Breast epithelium (tissue), 4 donors: ENCODE results near the gene ESRRA. TPM values are rescaled to one million over a fixed set of nuclear protein-coding genes. Genes with fewer than 3 reads are reported as not detected.
A peak's percentile ranks its signal among the peaks of the same experiment; 100 is the strongest.
"Not testable (repeated sequence)": the region's sequence is repeated elsewhere in the genome, so short reads cannot be mapped to it uniquely, and the experiment has no call there.

Experiments used
- DNase-seq, 2 donors: peaks; one replicate each; pipeline ENCODE4 v3.0.0-alpha.2; 2019; ENCODE audit warnings: low spot score in 2 of 2
- H3K27ac ChIP-seq, 2 donors: fragments of 200-600 bp; sonication (generic) in 1 of 2; one replicate each; pipeline ENCODE4 v1.5.1; 2016 to 2019; ENCODE audit warnings: mild to moderate bottlenecking in 1 of 2
- H3K27me3 ChIP-seq, 2 donors: fragments of 200-600 bp; sonication (generic) in 1 of 2; one replicate each; pipeline versions ENCODE4 v1.5.1 to v1.6.0; 2017 to 2019; ENCODE audit warnings: control low read depth in 1 of 2, mild to moderate bottlenecking in 1 of 2
- H3K36me3 ChIP-seq: fragments of 200-600 bp; one replicate; pipeline ENCODE4 v1.5.1; 2019
- H3K4me1 ChIP-seq, 2 donors: fragments of 200-600 bp; sonication (generic); one replicate each; pipeline ENCODE4 v1.5.1; 2016 to 2019; ENCODE audit warnings: control low read depth in 1 of 2
- H3K4me3 ChIP-seq, 3 donors: fragments of 200-600 bp; sonication (generic); 1 replicate in 2 of 3; 2 replicates in 1 of 3; pipeline ENCODE4 v1.5.1; 2016 to 2019; ENCODE audit warnings: mild to moderate bottlenecking in 3 of 3, moderate library complexity in 2 of 3
- H3K9me3 ChIP-seq, 2 donors: fragments of 200-600 bp; sonication (generic) in 1 of 2; one replicate each; pipeline ENCODE4 v1.5.1; 2016 to 2019; ENCODE audit warnings: control low read depth in 1 of 2
- CTCF ChIP-seq, 3 donors: fragments of 450-650 bp; IDR thresholded peaks; one replicate each; pipeline ENCODE4 v1.5.1; 2016 to 2017; ENCODE audit warnings: antibody characterized with exemption in 3 of 3, mild to moderate bottlenecking in 3 of 3, moderate library complexity in 3 of 3
- POLR2A ChIP-seq: fragments of 450-650 bp; IDR thresholded peaks from one replicate; pipeline ENCODE4 v1.6.1; 2016; ENCODE audit warnings: antibody characterized with exemption, mild to moderate bottlenecking, moderate library complexity
- POLR2AphosphoS5 ChIP-seq, 3 donors: sonication (generic); formaldehyde crosslinking; IDR thresholded peaks; one replicate each; pipeline ENCODE4 v1.6.1; 2017; ENCODE audit warnings: antibody characterized with exemption in 3 of 3
- intact Hi-C: fragments of 100-400 bp; cut with DNase I; formaldehyde crosslinking; loops from one replicate; pipeline ENCODE4 v1.15.1; 2023; ENCODE audit warnings: low total_unique reads
- total RNA-seq, 3 donors: library from RNA; depleted of rRNA; stranded (reverse); fragments of >200 nt; gene quantifications; one replicate each; pipeline ENCODE4 v1.1.0, GENCODE V29; 2016

ESRRA gene
- total RNA-seq, 3 donors from 2014 or later: 38.2 to 43.9 (median 39.5) TPM

DNA sequence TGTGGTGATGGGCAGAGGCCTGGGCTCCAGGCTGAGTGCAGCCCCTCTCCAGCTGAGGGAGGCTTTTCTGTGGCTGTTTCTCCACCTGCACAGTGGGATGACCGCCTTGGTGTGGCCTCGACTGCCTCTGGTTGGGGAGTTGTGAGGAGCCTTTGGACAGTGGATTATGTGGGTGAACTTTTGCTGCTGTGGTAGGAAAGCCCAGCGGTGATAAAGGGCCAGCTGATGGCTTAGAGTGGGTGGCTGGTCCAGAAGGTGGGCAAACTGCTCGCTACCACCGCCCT lies 1.4 kb upstream of the ESRRA start:
- intact Hi-C loops: no loop called here
- no peak for DNase-seq
- Histone ChIP-seq H3K27me3 (peaks cover 3 to 18% of the 10 kb centered on the region in 2 donors), H3K27ac (peak overlapping the region; percentile 89 to 90), H3K4me1 (peaks cover 20 to 23% of the 10 kb centered on the region in 2 donors), H3K4me3 (peak overlapping the region; percentile 62 to 75 (median 69)), H3K36me3 (no peaks in the 10 kb centered on the region), H3K9me3 (no peaks in the 10 kb centered on the region)
- no peak for TF ChIP-seq POLR2A
- no peak for TF ChIP-seq CTCF (IDR thresholded peaks at IDR 0.05)
- TF ChIP-seq POLR2AphosphoS5 (IDR thresholded peaks at IDR 0.05): no peak

GRCh38 chr11:64304316-64305072 lies 830 bp upstream of the ESRRA start:
- intact Hi-C loops: no loop called here

DNA sequence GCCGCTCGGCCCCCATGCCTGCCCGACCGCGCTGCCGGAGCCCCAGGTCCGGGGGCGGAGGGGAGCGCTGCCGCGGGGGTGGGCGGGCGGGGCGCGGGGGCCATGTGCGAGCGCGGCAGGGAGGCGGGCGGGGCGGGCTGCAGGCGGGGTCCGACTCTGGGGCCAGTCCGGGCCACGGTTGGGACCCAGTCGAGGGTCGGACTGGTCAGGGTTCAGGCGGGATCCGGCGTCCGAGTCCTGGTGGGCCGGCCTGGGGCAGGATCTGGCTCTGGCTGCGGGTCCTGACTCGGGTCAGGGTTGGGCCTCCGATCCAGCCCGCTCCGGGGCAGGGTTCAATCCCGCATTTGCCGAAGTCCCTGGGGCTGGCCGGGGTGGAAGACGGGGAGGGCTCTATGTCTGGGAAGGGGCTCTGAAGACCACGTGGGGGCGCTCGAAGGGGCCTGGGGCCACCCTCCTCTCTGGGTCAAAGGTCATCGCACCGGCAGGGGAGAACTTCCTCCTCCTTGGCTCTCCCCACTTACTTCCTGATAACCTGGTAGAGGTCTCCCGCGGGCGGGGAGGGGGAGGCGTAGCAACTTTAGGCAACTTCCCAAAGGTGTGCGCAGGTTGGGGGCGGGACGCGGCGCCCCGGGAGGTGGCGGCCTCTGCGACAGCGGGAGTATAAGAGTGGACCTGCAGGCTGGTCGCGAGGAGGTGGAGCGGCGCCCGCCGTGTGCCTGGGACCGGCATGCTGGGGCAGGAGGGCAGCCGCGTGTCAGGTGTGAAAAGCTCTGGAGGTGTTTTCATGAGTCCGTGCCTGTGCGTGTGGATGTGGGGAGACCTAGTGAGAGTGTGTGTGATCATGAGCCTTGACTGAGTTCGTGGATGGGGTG lies 603 bp downstream of the ESRRA start:
- TF ChIP-seq POLR2A: no peak
- TF ChIP-seq POLR2AphosphoS5 (IDR thresholded peaks at IDR 0.05): peak in 1 of 3 donors; percentile 26
- Histone ChIP-seq H3K27me3 (no peaks in the 10 kb centered on the region), H3K4me1 (peaks cover 5 to 10% of the 10 kb centered on the region in 2 donors), H3K4me3 (peak overlapping the region; percentile 62 to 75 (median 69)), H3K27ac (peak overlapping the region; percentile 89 to 90), H3K9me3 (no peaks in the 10 kb centered on the region), H3K36me3 (no peaks in the 10 kb centered on the region)
- intact Hi-C loops: no loop called here
- no peak for DNase-seq

More at GRCh38 chr11:64304316-64305072, 830 bp upstream of the ESRRA start:
- peak; percentile 84 to 94 for DNase-seq
- Histone ChIP-seq H3K27me3 (peaks cover 0 to 14% of the 10 kb centered on the region in 2 donors), H3K36me3 (no peaks in the 10 kb centered on the region), H3K4me3 (peak overlapping the region; percentile 62 to 75 (median 69)), H3K27ac (peak overlapping the region; percentile 89 to 90), H3K9me3 (no peaks in the 10 kb centered on the region), H3K4me1 (peaks cover 15 to 23% of the 10 kb centered on the region in 2 donors)
- TF ChIP-seq CTCF (IDR thresholded peaks at IDR 0.05) (peak; percentile 68 to 94 (median 89)), POLR2A (no peak), POLR2AphosphoS5 (IDR thresholded peaks at IDR 0.05) (peak in 2 of 3 donors; percentile 13 to 56)

- H3K9me3 ChIP-seq: no peaks in the 10 kb centered on the region
- no peaks in the 10 kb centered on the region for H3K36me3 ChIP-seq
- no peak for DNase-seq
- no peak for TF ChIP-seq POLR2AphosphoS5 (IDR thresholded peaks at IDR 0.05)
- peak overlapping the region; percentile 62 to 75 (median 69) for H3K4me3 ChIP-seq
- peaks cover 5 to 10% of the 10 kb centered on the region in 2 donors for H3K4me1 ChIP-seq
- H3K27me3 ChIP-seq: no peaks in the 10 kb centered on the region
- intact Hi-C loops: no loop called here
- H3K27ac ChIP-seq: peak overlapping the region; percentile 89 to 90
Observed at GRCh38 chr11:64306563-64306875, 1.2 kb downstream of the ESRRA start.

- DNase-seq: no peak
Observed at GRCh38 chr11:64306876-64307622, 1.7 kb downstream of the ESRRA start.

GRCh38 chr11:64307795-64308194 lies 2.5 kb downstream of the ESRRA start:
- H3K27ac ChIP-seq: peak overlapping the region in 1 of 2 donors; percentile 90
- H3K4me3 ChIP-seq, intact Hi-C loops, H3K27me3 ChIP-seq, DNase-seq, H3K36me3 ChIP-seq, H3K4me1 ChIP-seq, H3K9me3 ChIP-seq: not testable (repeated sequence)

More at GRCh38 chr11:64306876-64307622, 1.7 kb downstream of the ESRRA start:
- H3K36me3 ChIP-seq: no peaks in the 10 kb centered on the region
- H3K27ac ChIP-seq: peak overlapping the region; percentile 89 to 90
- TF ChIP-seq POLR2AphosphoS5 (IDR thresholded peaks at IDR 0.05): no peak
- TF ChIP-seq CTCF (IDR thresholded peaks at IDR 0.05): no peak
- no peak for TF ChIP-seq POLR2A
- intact Hi-C loops: no loop called here
- peak overlapping the region; percentile 62 to 75 (median 69) for H3K4me3 ChIP-seq
- no peaks in the 10 kb centered on the region for H3K27me3 ChIP-seq
- H3K9me3 ChIP-seq: no peaks in the 10 kb centered on the region
- peaks cover 5 to 10% of the 10 kb centered on the region in 2 donors for H3K4me1 ChIP-seq
